Uterus (tissue), 4 donors: ENCODE results near the gene NUDT1. TPM values are rescaled to one million over a fixed set of nuclear protein-coding genes. Genes with fewer than 3 reads are reported as not detected.

Source experiments
- DNase-seq, 2 donors: peaks; one replicate each; pipeline ENCODE4 v3.0.0-alpha.2; 2019 to 2020
- H3K27ac ChIP-seq, 2 donors: fragments of 200-600 bp; sonication (generic); 1 replicate in 1 of 2; 2 replicates in 1 of 2; pipeline ENCODE4 v1.5.1; 2016 to 2018
- H3K27me3 ChIP-seq, 2 donors: fragments of 200-600 bp; sonication (generic); one replicate each; pipeline ENCODE4 v1.5.1; 2018 to 2019; ENCODE audit warnings: control low read depth in 1 of 2
- H3K36me3 ChIP-seq, 2 donors: fragments of 200-600 bp; sonication (generic); one replicate each; pipeline ENCODE4 v1.5.1; 2019; ENCODE audit warnings: control low read depth in 1 of 2
- H3K4me1 ChIP-seq, 2 donors: fragments of 200-600 bp; sonication (generic); one replicate each; pipeline ENCODE4 v1.5.1; 2018 to 2019; ENCODE audit warnings: control low read depth in 1 of 2
- H3K4me3 ChIP-seq, 2 donors: fragments of 200-600 bp; sonication (generic); 1 replicate in 1 of 2; 2 replicates in 1 of 2; pipeline ENCODE4 v1.5.1; 2018 to 2019; ENCODE audit warnings: mild to moderate bottlenecking in 1 of 2
- H3K9me3 ChIP-seq, 2 donors: fragments of 200-600 bp; sonication (generic); one replicate each; pipeline ENCODE4 v1.5.1; 2019; ENCODE audit warnings: control low read depth in 1 of 2
- CTCF ChIP-seq, 4 experiments: fragments of 200-600 bp in 2 of 4; fragments of 450-650 bp in 2 of 4; sonication (generic) in 2 of 4; IDR thresholded peaks; one replicate each; pipeline ENCODE4 v1.5.1; 2016 to 2019; ENCODE audit warnings: antibody characterized with exemption in 4 of 4, mild to moderate bottlenecking in 2 of 4, moderate library complexity in 1 of 4
- POLR2A ChIP-seq, 2 donors: fragments of 450-650 bp; IDR thresholded peaks; one replicate each; pipeline ENCODE4 v1.6.1; 2016; ENCODE audit warnings: antibody characterized with exemption in 2 of 2, mild to moderate bottlenecking in 1 of 2, moderate library complexity in 1 of 2
- intact Hi-C: fragments of 100-400 bp; cut with DNase I; formaldehyde crosslinking; loops from one replicate; pipeline ENCODE4 v1.15.1; 2023; ENCODE audit warnings: low total_unique reads
- total RNA-seq, 4 donors: library from RNA; depleted of rRNA in 3 of 4; stranded (reverse); fragments of >200 nt in 3 of 4; gene quantifications; one replicate each; pipeline versions ENCODE4 v1.1.0 to v1.2.4, GENCODE V29; 2014 to 2023
- donor health status: DM: yes; HTN: yes; CAD: no.

The NUDT1 gene
- total RNA-seq, 4 donors from 2014 or later: 2.4 to 13.1 (median 7.6) TPM; not detected in 1

DNA sequence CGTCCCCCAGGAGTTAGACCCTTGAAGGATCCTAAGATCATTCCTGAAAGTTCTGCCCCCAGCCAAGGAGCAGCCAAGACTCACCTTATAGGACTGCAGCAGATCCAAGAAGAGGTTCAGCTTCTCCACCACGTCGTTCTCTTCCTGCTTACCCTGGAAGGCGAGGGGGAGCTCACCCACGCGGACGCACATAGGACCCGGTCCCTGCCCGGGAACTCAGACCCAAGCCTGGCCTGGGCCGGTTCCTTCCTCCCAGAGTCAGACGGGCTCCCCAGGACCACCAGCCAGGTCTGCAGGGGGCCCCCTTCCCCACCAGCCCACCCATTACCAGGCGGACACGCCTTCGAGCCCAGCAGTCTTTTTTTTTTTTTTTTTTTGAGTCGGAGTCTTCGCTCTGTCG, 15.6 kb downstream of the NUDT1 start:
- intact Hi-C loops: no loop called here
- TF ChIP-seq POLR2A (IDR thresholded peaks at IDR 0.05): no peak
- TF ChIP-seq CTCF (IDR thresholded peaks at IDR 0.05): no peak
- Histone ChIP-seq H3K36me3 (no peaks in the 10 kb centered on the region), H3K4me1 (no peaks in the 10 kb centered on the region), H3K27me3 (no peaks in the 10 kb centered on the region), H3K27ac (no peak overlapping the region), H3K9me3 (no peaks in the 10 kb centered on the region), H3K4me3 (no peak overlapping the region)
- no peak for DNase-seq

DNA sequence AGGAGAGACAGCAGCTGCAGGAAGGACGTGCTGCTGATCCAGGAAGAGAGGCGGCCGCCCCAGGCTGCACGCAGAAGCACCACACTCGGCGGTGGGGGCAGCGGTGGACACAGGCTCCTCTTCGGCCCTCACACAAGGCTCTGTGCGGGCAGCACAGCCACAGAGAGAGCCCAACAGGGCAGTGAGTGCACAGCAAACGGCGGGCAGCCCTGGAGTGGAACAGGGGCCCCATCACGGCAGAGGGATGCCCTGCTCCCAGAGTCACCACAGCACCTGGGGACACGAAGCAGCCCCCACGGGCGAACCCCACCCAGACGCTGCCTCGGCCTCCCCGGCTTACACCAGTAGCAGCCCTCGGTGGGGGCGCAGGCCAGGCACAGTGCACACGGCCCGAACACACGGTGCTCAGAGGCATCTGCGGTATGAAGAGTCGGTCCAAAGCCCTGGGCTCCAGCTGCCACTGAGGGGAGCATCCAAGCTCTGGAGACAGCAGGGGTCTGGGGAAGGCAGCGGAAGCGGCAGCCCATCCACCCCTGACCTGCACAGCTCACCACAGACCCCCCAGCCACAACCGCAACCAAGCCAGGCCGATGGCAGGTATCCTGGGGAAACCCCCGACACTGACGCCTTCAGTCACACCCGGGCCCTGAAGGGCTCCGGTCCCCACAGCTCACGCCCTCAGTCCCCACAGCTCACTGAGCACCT, 16.8 kb downstream of the NUDT1 start:
- no peak overlapping the region for H3K27ac ChIP-seq
- no peak overlapping the region for H3K4me3 ChIP-seq
- no peaks in the 10 kb centered on the region for H3K4me1 ChIP-seq
- TF ChIP-seq POLR2A (IDR thresholded peaks at IDR 0.05) (no peak), CTCF (IDR thresholded peaks at IDR 0.05) (no peak)
- no peaks in the 10 kb centered on the region for H3K27me3 ChIP-seq
- DNase-seq: no peak
- H3K9me3 ChIP-seq: no peaks in the 10 kb centered on the region
- intact Hi-C loops: no loop called here
- H3K36me3 ChIP-seq: no peaks in the 10 kb centered on the region

GRCh38 chr7:2259480-2259879, 17.5 kb downstream of the NUDT1 start:
- no peaks in the 10 kb centered on the region for H3K9me3 ChIP-seq
- no peak for TF ChIP-seq POLR2A (IDR thresholded peaks at IDR 0.05)
- no peak for TF ChIP-seq CTCF (IDR thresholded peaks at IDR 0.05)
- H3K4me1 ChIP-seq: no peaks in the 10 kb centered on the region
- DNase-seq: no peak
- H3K27me3 ChIP-seq: no peaks in the 10 kb centered on the region
- no peak overlapping the region for H3K27ac ChIP-seq
- intact Hi-C loops: no loop called here
- no peak overlapping the region for H3K4me3 ChIP-seq
- no peaks in the 10 kb centered on the region for H3K36me3 ChIP-seq

DNA sequence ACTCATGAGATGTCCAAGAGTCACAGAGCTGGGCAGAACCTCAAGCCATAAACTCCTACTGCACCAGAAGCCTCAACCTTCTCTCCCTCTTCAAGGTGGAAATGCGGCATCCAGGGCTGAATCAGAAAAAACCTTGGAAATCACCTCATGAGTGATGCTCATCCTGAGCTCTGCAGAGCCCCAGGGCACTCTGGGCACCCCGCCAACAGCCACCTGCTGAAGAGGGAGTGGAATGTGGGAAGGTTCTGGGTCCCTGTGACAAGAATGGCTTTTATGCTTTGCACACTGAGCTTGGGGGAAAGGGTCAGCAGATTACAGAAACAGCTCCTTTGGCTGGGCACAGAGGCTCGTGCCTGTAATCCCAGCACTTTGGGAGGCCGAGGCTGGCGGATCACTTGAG, 18.8 kb downstream of the NUDT1 start:
- no peak for DNase-seq
- Histone ChIP-seq H3K4me1 (no peaks in the 10 kb centered on the region), H3K4me3 (no peak overlapping the region), H3K36me3 (no peaks in the 10 kb centered on the region), H3K27me3 (no peaks in the 10 kb centered on the region), H3K9me3 (no peaks in the 10 kb centered on the region), H3K27ac (no peak overlapping the region)
- intact Hi-C loops: no loop called here
- TF ChIP-seq POLR2A (IDR thresholded peaks at IDR 0.05): no peak
- no peak for TF ChIP-seq CTCF (IDR thresholded peaks at IDR 0.05)

DNA sequence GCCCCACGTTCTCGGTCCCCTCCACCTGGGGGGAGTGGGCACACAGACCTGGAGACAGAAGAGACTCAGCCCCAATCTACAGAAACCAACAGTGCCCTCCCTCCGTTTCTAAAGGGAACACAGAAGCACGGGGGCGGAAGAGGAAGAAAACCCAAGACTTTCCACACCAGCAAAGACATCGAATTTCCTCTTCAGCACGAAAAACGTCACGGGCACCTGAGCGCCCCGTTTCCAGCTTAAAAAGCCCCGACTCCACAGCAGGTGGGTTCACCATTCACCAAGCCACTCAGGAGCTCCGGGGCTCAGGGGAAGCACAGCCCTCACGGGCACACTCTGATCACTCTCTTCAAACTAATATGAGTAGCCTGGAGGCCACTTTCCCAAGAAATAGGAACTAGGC, 19.6 kb downstream of the NUDT1 start:
- Histone ChIP-seq H3K27me3 (no peaks in the 10 kb centered on the region), H3K36me3 (no peaks in the 10 kb centered on the region), H3K4me3 (no peak overlapping the region), H3K9me3 (no peaks in the 10 kb centered on the region), H3K4me1 (no peaks in the 10 kb centered on the region), H3K27ac (no peak overlapping the region)
- no peak for DNase-seq
- intact Hi-C loops: no loop called here
- no peak for TF ChIP-seq POLR2A (IDR thresholded peaks at IDR 0.05)
- no peak for TF ChIP-seq CTCF (IDR thresholded peaks at IDR 0.05)
